Peyer's patch (tissue), 4 donors: ENCODE data around the gene TUBD1.

ENCODE experiments used
- CTCF ChIP-seq, 6 experiments: fragments of 450-650 bp in 4 of 6; fragments of 200-600 bp in 2 of 6; sonication (generic) in 1 of 6; IDR thresholded peaks; one replicate each; pipeline ENCODE4 v1.5.1; 2017 to 2019; ENCODE audit warnings: antibody characterized with exemption in 6 of 6, mild to moderate bottlenecking in 3 of 6, moderate library complexity in 1 of 6
- POLR2A ChIP-seq, 2 donors: fragments of 450-650 bp; IDR thresholded peaks; one replicate each; pipeline ENCODE4 v1.5.1; 2017; ENCODE audit warnings: antibody characterized with exemption in 2 of 2, mild to moderate bottlenecking in 2 of 2, moderate library complexity in 2 of 2

DNA sequence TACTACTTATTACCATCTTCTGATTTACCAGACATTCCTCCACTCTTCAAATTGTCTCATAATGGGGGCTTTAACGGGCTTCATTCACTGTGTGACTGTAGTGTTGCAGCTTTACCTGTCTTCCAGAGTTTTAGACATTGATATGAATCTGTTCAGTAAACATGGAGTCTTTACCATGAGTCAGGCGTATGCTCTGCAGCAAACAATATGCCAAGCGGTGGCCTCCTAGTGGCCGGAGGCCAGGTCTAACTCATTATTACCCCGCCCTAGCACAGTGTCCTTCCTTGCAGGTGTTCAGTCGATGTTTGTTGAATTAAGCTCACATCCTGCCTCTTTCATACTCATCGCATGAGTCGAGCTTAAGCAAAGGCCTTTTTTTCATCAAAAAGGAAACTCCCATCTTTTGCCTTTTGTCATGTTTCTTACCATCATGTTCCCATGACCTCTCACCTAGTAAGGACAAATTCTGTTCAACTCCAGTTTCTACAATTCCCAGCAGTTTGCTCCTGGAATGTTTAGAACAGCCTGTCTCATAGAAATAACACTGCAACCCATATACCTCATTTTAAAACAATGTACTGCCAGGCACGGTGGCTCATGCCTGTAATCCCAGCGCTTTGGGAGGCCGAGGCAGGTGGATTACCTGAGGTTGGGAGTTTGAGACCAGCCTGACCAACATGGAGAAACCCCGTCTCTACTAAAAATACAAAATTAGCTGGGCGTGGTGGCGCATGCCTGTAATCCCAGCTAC is 39.4 kb downstream of the TUBD1 start:
- TF ChIP-seq CTCF (IDR thresholded peaks at IDR 0.05) (peak in 4 of 6 experiments; percentile 53 to 85 (median 80)), POLR2A (IDR thresholded peaks at IDR 0.05) (no peak)
